Endodermal cell (in vitro differentiated cells): ENCODE measurements around the gene MAPRE2. TPM values are rescaled to one million over a fixed set of nuclear protein-coding genes. Genes with fewer than 3 reads are reported as not detected.

Experiments
- DNase-seq: peaks from one replicate; pipeline ENCODE4 v3.0.0-alpha.2; 2017
- H3K27ac ChIP-seq: 2 replicates; pipeline ENCODE4 v1.5.1; 2013; ENCODE audit warnings: mild to moderate bottlenecking, low read depth, low read length, moderate library complexity
- H3K27me3 ChIP-seq: 2 replicates; pipeline ENCODE4 v1.6.1; 2013; ENCODE audit warnings: mild to moderate bottlenecking, low read length, moderate library complexity; ENCODE audit not compliant: insufficient read depth, control insufficient read depth, poor library complexity, severe bottlenecking
- H3K36me3 ChIP-seq: 2 replicates; pipeline ENCODE4 v1.7.0; 2013; ENCODE audit warnings: mild to moderate bottlenecking, low read length, moderate library complexity; ENCODE audit not compliant: control insufficient read depth, insufficient read depth
- H3K4me1 ChIP-seq: one replicate; pipeline ENCODE4 v1.7.0; 2013; ENCODE audit warnings: low read length; ENCODE audit not compliant: control insufficient read depth, insufficient read depth
- H3K4me3 ChIP-seq: 2 replicates; pipeline ENCODE4 v1.5.1; 2013; ENCODE audit warnings: mild to moderate bottlenecking, low read length, moderate library complexity
- H3K9ac ChIP-seq: 2 replicates; pipeline ENCODE4 v1.6.1; 2013; ENCODE audit warnings: mild to moderate bottlenecking, low read length, moderate library complexity; ENCODE audit not compliant: poor library complexity, severe bottlenecking; ENCODE audit errors: extremely low read depth
- H3K9me3 ChIP-seq: 2 replicates; pipeline ENCODE4 v1.6.1; 2013; ENCODE audit warnings: mild to moderate bottlenecking, low read length, moderate library complexity; ENCODE audit not compliant: control insufficient read depth
- H3K27ac Mint-ChIP-seq: 2 replicates; pipeline ENCODE4 v1.8.0; 2020; ENCODE audit warnings: mixed read lengths
- H3K27me3 Mint-ChIP-seq: 2 replicates; pipeline ENCODE4 v1.8.0; 2021; ENCODE audit warnings: mild to moderate bottlenecking, mixed read lengths; ENCODE audit not compliant: insufficient read depth
- H3K36me3 Mint-ChIP-seq: 2 replicates; pipeline ENCODE4 v1.8.0; 2020; ENCODE audit warnings: low read depth, mixed read lengths
- H3K4me1 Mint-ChIP-seq: 2 replicates; pipeline ENCODE4 v1.8.0; 2020; ENCODE audit warnings: mixed read lengths
- H3K4me3 Mint-ChIP-seq: 2 replicates; pipeline ENCODE4 v1.8.0; 2020; ENCODE audit warnings: mild to moderate bottlenecking, moderate library complexity, mixed read lengths
- H3K9me3 Mint-ChIP-seq: 2 replicates; pipeline ENCODE4 v1.8.0; 2020; ENCODE audit warnings: mild to moderate bottlenecking, mixed read lengths
- CTCF ChIP-seq: fragments of 200-600 bp; sonication (generic); conservative IDR thresholded peaks from 2 replicates; pipeline ENCODE4 v1.5.0; 2021; ENCODE audit warnings: antibody characterized with exemption, mild to moderate bottlenecking
- WGBS, 2 experiments: methylation state at CpG; one replicate each; pipeline versions ENCODE4 v1.1.5 to v1.1.7; 2013; ENCODE audit warnings: missing lambda C conversion rate in 2 of 2, mixed read lengths in 1 of 2; ENCODE audit not compliant: insufficient coverage in 1 of 2, insufficient read length in 1 of 2; 5-methylcytosine and 5-hydroxymethylcytosine counted together
- total RNA-seq, 2 donors: library from RNA; stranded (reverse); fragmentation: NEBNext Ultra II Directional in 1 of 2; extraction: Animal tissue kit (Norgen Biotek cat#: 25700) in 1 of 2; gene quantifications; 2 replicates in 1 of 2; 3 replicates in 1 of 2; pipeline ENCODE4 v1.2.1, GENCODE V29; 2021

The MAPRE2 gene
- total RNA-seq, 2 donors from 2014 or later = 15.2 to 16.5 TPM

GRCh38 chr18:35087726-35088125 is 46.5 kb downstream of the MAPRE2 start:
- Mint-ChIP-seq H3K9me3 (no peaks in the 10 kb centered on the region), H3K27me3 (no peaks in the 10 kb centered on the region), H3K36me3 (no peaks in the 10 kb centered on the region), H3K27ac (no peak overlapping the region), H3K4me3 (no peak overlapping the region), H3K4me1 (no peaks in the 10 kb centered on the region)
- no peak for TF ChIP-seq CTCF
- Histone ChIP-seq H3K27me3 (no peaks in the 10 kb centered on the region), H3K27ac (no peak overlapping the region), H3K4me3 (no peak overlapping the region), H3K4me1 (no peaks in the 10 kb centered on the region), H3K36me3 (no peaks in the 10 kb centered on the region), H3K9me3 (no peaks in the 10 kb centered on the region), H3K9ac (no peak overlapping the region)
- 75 to 100% methylated on average over 2 to 3 of the region's 3 CpGs for WGBS, 2 experiments
- no peak for DNase-seq

GRCh38 chr18:35088921-35089320 is 47.7 kb downstream of the MAPRE2 start:
- TF ChIP-seq CTCF = no peak
- Mint-ChIP-seq H3K36me3 (no peaks in the 10 kb centered on the region), H3K27ac (no peak overlapping the region), H3K27me3 (no peaks in the 10 kb centered on the region), H3K4me3 (no peak overlapping the region), H3K4me1 (no peaks in the 10 kb centered on the region), H3K9me3 (no peaks in the 10 kb centered on the region)
- H3K9me3 ChIP-seq = no peaks in the 10 kb centered on the region
- no peak overlapping the region for H3K27ac ChIP-seq
- H3K27me3 ChIP-seq = no peaks in the 10 kb centered on the region
- H3K36me3 ChIP-seq = no peaks in the 10 kb centered on the region
- no peak for DNase-seq
- 84 to 95% methylated on average over 2 to 3 of the region's 3 CpGs for WGBS, 2 experiments
- H3K4me1 ChIP-seq = no peaks in the 10 kb centered on the region
- H3K9ac ChIP-seq = no peak overlapping the region
- H3K4me3 ChIP-seq = no peak overlapping the region

- H3K4me1 ChIP-seq = no peaks in the 10 kb centered on the region
- DNase-seq = no peak
- H3K4me3 ChIP-seq = no peak overlapping the region
- WGBS, 2 experiments = 71% methylated on average over 1 of the region's 1 CpG; no CpG with 5 or more reads in 1 of the 2 experiments
- H3K27ac ChIP-seq = no peak overlapping the region
- Mint-ChIP-seq H3K27me3 (no peaks in the 10 kb centered on the region), H3K4me1 (no peaks in the 10 kb centered on the region), H3K9me3 (no peaks in the 10 kb centered on the region), H3K27ac (no peak overlapping the region), H3K4me3 (no peak overlapping the region), H3K36me3 (no peaks in the 10 kb centered on the region)
- no peak for TF ChIP-seq CTCF
- no peak overlapping the region for H3K9ac ChIP-seq
- no peaks in the 10 kb centered on the region for H3K9me3 ChIP-seq
- H3K27me3 ChIP-seq = no peaks in the 10 kb centered on the region
- no peaks in the 10 kb centered on the region for H3K36me3 ChIP-seq
These were observed 48.2 kb downstream of the MAPRE2 start for GRCh38 chr18:35089382-35089781.
